Measurements from ENCODE around the gene ICE2.

Gene ICE2

GRCh38 chr15:60444289-60444912 lies 34.5 kb downstream of the ICE2 start:
- Mint-ChIP-seq H3K36me3 (ENCODE audit: low read depth) (peaks cover 66% of the 10 kb centered on the region), H3K27me3 (no peaks in the 10 kb centered on the region), H3K4me1 (ENCODE audit: low read depth) (peaks cover 10% of the 10 kb centered on the region), H3K4me3 (no peak overlapping the region), H3K9me3 (no peaks in the 10 kb centered on the region), H3K27ac (no peak overlapping the region)
- intact Hi-C loops (cut with micrococcal nuclease): loop anchor here (5.0 kb wide), 1 partner anchor 112 kb away; no protein-coding TSS in a partner anchor

DNA sequence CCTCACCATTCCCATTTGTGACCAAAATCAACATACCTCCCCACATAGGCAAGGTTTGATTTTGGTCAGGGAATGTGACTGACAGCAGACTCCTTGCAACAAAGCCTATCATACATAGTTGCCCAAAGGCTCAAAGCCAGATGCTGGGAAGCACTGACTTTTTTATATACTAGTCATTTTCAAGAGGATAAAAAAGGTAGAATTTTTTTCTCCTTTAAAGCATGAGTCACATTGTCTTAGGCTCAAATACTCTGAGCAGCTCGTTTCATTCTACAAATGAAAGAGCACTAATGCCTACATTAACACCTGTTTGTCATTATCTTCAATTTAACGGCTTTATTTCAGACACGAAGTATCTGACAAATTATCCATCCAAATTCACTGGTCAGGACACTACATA lies 36.2 kb downstream of the ICE2 start:
- Mint-ChIP-seq H3K36me3 (ENCODE audit: low read depth) (peaks cover 56% of the 10 kb centered on the region), H3K27me3 (no peaks in the 10 kb centered on the region), H3K9me3 (no peaks in the 10 kb centered on the region), H3K4me3 (no peak overlapping the region), H3K27ac (no peak overlapping the region), H3K4me1 (ENCODE audit: low read depth) (peaks cover 10% of the 10 kb centered on the region)
- intact Hi-C loops (cut with micrococcal nuclease): loop anchor here (5.0 kb wide), 1 partner anchor 110 kb away; no protein-coding TSS in a partner anchor

DNA sequence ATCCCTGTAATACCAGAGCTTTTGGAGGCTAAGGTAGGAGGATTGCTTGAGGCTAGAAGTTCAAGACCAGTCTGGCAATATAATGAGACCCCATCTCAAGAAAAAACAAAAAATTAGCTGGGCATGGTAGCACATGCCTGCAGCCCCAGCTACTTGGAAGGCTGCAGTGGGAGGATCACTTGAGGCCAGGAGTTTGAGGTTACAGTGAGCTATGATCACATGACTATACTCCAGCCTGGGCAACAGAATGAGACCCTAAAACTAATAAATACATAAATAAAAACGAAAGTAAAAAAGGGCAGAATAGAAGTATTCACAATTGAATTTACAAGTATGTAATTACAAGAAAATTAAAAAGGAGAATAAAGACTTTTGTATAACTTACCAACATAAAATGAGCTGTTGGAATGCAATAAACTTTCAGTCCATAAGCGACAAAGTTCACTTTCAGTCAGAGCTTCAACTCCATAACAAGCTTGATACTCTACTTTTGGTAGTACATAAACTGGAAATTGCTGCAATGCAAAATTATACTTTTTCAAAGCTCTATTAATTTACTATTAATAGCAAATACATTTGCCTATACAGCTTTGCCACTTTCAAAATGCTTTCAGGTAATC lies 36.8 kb downstream of the ICE2 start:
- Mint-ChIP-seq H3K9me3 (no peaks in the 10 kb centered on the region), H3K27ac (no peak overlapping the region), H3K36me3 (ENCODE audit: low read depth) (peaks cover 54% of the 10 kb centered on the region)

GRCh38 chr15:60441331-60441730 lies 37.6 kb downstream of the ICE2 start:
- Mint-ChIP-seq H3K27ac (no peak overlapping the region), H3K9me3 (no peaks in the 10 kb centered on the region), H3K4me3 (no peak overlapping the region), H3K36me3 (ENCODE audit: low read depth) (peaks cover 52% of the 10 kb centered on the region), H3K4me1 (ENCODE audit: low read depth) (peaks cover 10% of the 10 kb centered on the region), H3K27me3 (no peaks in the 10 kb centered on the region)
- intact Hi-C loops (cut with micrococcal nuclease): loop anchor here (5.0 kb wide), 1 partner anchor 109 kb away; no protein-coding TSS in a partner anchor

More for the DNA sequence above, 36.8 kb downstream of the ICE2 start:
- Mint-ChIP-seq H3K27me3 (no peaks in the 10 kb centered on the region), H3K4me3 (no peak overlapping the region), H3K4me1 (ENCODE audit: low read depth) (peaks cover 10% of the 10 kb centered on the region)
- intact Hi-C loops (cut with micrococcal nuclease): loop anchor here (5.0 kb wide), 1 partner anchor 110 kb away; no protein-coding TSS in a partner anchor

- no peaks in the 10 kb centered on the region for H3K9me3 Mint-ChIP-seq
- intact Hi-C loops (cut with micrococcal nuclease): no loop called here
- no peak overlapping the region for H3K4me3 Mint-ChIP-seq
- no peaks in the 10 kb centered on the region for H3K27me3 Mint-ChIP-seq
- no peak overlapping the region for H3K27ac Mint-ChIP-seq
- peaks cover 10% of the 10 kb centered on the region for H3K4me1 Mint-ChIP-seq (ENCODE audit: low read depth)
- H3K36me3 Mint-ChIP-seq (ENCODE audit: low read depth): peaks cover 65% of the 10 kb centered on the region
Observed at GRCh38 chr15:60438646-60439045, 40.3 kb downstream of the ICE2 start.

DNA sequence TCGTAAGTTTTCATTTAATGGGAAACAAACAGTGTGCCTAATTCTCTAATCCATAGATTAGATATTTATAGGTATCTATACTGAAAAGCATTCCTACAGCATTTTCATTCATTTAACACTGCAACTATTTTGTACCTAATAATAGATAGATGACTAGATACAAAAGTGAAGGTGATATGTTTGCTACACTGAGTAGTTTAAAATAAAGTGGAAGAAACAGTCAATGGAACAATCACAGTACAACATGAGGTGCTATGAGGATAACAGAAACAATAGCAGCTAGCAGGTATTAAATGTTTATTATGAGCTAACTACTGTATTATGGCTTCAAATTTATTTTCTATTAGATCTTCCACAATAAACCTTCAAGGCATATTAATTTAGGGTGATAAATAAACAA lies 50.0 kb downstream of the ICE2 start:
- Mint-ChIP-seq H3K36me3 (ENCODE audit: low read depth) (peaks cover 53% of the 10 kb centered on the region), H3K27me3 (no peaks in the 10 kb centered on the region), H3K4me1 (ENCODE audit: low read depth) (peaks cover 16% of the 10 kb centered on the region), H3K27ac (no peak overlapping the region), H3K4me3 (no peak overlapping the region), H3K9me3 (no peaks in the 10 kb centered on the region)
- intact Hi-C loops (cut with micrococcal nuclease): loop anchor here (5.0 kb wide), 1 partner anchor 37 kb away; no protein-coding TSS in a partner anchor

DNA sequence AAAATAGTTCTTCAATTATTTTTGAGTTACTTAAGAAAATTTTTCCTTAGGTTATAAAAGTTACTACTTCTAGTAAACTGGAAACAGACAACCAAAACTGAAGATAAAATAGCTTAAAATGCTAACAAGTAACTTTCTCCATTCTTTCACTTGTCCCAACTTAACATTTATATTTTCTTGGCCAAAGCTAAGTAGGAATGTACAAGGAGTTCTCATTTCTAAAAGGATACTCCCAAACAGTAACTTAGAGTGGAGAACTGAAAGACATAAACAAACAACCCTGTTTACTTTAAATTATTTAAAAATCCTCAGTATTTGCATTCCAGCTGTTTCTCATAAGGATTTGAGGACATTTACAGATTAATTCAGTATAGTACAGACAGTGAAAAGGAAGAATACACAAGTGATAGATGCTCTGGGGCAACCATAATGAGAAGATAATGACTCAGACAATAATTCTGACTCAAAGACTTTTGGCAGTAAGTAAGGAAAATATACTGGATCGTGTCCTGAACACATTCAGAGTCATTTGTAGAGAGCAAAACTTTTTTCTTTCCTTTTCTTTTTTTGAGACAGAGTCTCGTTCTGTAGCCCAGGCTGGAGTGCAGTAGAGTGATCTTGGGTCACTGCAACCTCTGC lies 52.0 kb downstream of the ICE2 start:
- Mint-ChIP-seq H3K9me3 (no peaks in the 10 kb centered on the region), H3K36me3 (ENCODE audit: low read depth) (peaks cover 48% of the 10 kb centered on the region), H3K27ac (no peak overlapping the region), H3K4me3 (no peak overlapping the region), H3K4me1 (ENCODE audit: low read depth) (peaks cover 19% of the 10 kb centered on the region), H3K27me3 (no peaks in the 10 kb centered on the region)
- intact Hi-C loops (cut with micrococcal nuclease): loop anchor here (5.0 kb wide), 1 partner anchor 35 kb away; no protein-coding TSS in a partner anchor

GRCh38 chr15:60425461-60425860 lies 53.5 kb downstream of the ICE2 start:
- H3K27me3 Mint-ChIP-seq: no peaks in the 10 kb centered on the region
- peaks cover 39% of the 10 kb centered on the region for H3K36me3 Mint-ChIP-seq (ENCODE audit: low read depth)
- no peaks in the 10 kb centered on the region for H3K9me3 Mint-ChIP-seq
- H3K27ac Mint-ChIP-seq: no peak overlapping the region
- peaks cover 22% of the 10 kb centered on the region for H3K4me1 Mint-ChIP-seq (ENCODE audit: low read depth)
- H3K4me3 Mint-ChIP-seq: no peak overlapping the region
- intact Hi-C loops (cut with micrococcal nuclease): loop anchor here (5.0 kb wide), 1 partner anchor 33 kb away; no protein-coding TSS in a partner anchor

DNA sequence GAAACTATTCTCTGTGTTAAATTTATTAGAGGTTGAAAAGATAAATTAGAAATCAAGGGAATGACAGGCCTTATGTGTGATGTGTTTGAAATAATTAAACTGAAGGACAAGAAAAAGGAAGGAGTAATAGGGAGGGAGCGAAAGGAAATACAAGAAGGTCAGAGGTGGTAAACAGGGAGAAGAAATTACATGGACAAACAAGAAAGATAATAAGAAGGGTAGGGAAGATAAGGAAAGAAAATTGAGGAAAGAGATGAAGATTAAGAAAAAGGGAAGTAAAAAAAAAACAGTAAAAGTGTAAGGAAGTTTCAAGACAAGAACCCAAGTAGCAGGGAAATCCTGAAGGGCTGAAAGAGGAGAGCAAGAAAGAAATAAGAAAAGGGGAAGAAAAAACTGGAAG lies 54.9 kb downstream of the ICE2 start:
- Mint-ChIP-seq H3K4me3 (no peak overlapping the region), H3K36me3 (ENCODE audit: low read depth) (peaks cover 40% of the 10 kb centered on the region), H3K4me1 (ENCODE audit: low read depth) (peaks cover 36% of the 10 kb centered on the region), H3K9me3 (no peaks in the 10 kb centered on the region), H3K27ac (peak overlapping the region; percentile 61), H3K27me3 (no peaks in the 10 kb centered on the region)
- intact Hi-C loops (cut with micrococcal nuclease): no loop called here

GRCh38 chr15:60423537-60423936 lies 55.4 kb downstream of the ICE2 start:
- H3K4me1 Mint-ChIP-seq (ENCODE audit: low read depth): peaks cover 40% of the 10 kb centered on the region
- peak overlapping the region; percentile 61 for H3K27ac Mint-ChIP-seq
- intact Hi-C loops (cut with micrococcal nuclease): no loop called here
- H3K9me3 Mint-ChIP-seq: no peaks in the 10 kb centered on the region
- no peaks in the 10 kb centered on the region for H3K27me3 Mint-ChIP-seq
- no peak overlapping the region for H3K4me3 Mint-ChIP-seq
- peaks cover 40% of the 10 kb centered on the region for H3K36me3 Mint-ChIP-seq (ENCODE audit: low read depth)

GRCh38 chr15:60421544-60421943 lies 57.4 kb downstream of the ICE2 start:
- intact Hi-C loops (cut with micrococcal nuclease): no loop called here
- H3K4me1 Mint-ChIP-seq (ENCODE audit: low read depth): peaks cover 47% of the 10 kb centered on the region

GRCh38 chr15:60420203-60420716 lies 58.7 kb downstream of the ICE2 start:
- Mint-ChIP-seq H3K4me1 (ENCODE audit: low read depth) (peaks cover 45% of the 10 kb centered on the region), H3K36me3 (ENCODE audit: low read depth) (peaks cover 26% of the 10 kb centered on the region), H3K27me3 (no peaks in the 10 kb centered on the region), H3K4me3 (no peak overlapping the region), H3K9me3 (no peaks in the 10 kb centered on the region), H3K27ac (no peak overlapping the region)
- intact Hi-C loops (cut with micrococcal nuclease): no loop called here

More at GRCh38 chr15:60421544-60421943, 57.4 kb downstream of the ICE2 start:
- peaks cover 26% of the 10 kb centered on the region for H3K36me3 Mint-ChIP-seq (ENCODE audit: low read depth)
- H3K4me3 Mint-ChIP-seq: no peak overlapping the region
- no peak overlapping the region for H3K27ac Mint-ChIP-seq
- no peaks in the 10 kb centered on the region for H3K9me3 Mint-ChIP-seq
- no peaks in the 10 kb centered on the region for H3K27me3 Mint-ChIP-seq

DNA sequence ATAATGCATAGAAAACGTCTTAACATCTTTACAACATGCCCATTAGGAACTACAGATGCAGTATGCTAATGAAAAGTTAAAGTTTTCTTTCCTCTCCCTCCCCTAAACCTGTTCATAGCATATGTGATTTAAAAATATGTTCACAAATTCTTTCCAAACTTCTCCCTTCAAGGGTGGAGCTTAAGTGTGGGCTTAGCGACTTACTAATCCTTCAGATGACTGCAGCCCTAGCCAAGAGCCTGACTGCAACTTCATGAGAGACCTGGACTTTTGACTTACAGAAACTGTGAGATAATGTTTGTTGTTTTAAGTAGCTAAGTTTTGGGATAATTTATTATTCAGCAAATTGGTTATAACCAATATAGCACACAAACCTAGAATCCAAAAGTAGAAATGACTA lies 59.2 kb downstream of the ICE2 start:
- H3K27ac Mint-ChIP-seq: no peak overlapping the region
- no peak overlapping the region for H3K4me3 Mint-ChIP-seq
- H3K9me3 Mint-ChIP-seq: no peaks in the 10 kb centered on the region
- peaks cover 26% of the 10 kb centered on the region for H3K36me3 Mint-ChIP-seq (ENCODE audit: low read depth)
- intact Hi-C loops (cut with micrococcal nuclease): no loop called here
- H3K27me3 Mint-ChIP-seq: no peaks in the 10 kb centered on the region
- H3K4me1 Mint-ChIP-seq (ENCODE audit: low read depth): peaks cover 40% of the 10 kb centered on the region

DNA sequence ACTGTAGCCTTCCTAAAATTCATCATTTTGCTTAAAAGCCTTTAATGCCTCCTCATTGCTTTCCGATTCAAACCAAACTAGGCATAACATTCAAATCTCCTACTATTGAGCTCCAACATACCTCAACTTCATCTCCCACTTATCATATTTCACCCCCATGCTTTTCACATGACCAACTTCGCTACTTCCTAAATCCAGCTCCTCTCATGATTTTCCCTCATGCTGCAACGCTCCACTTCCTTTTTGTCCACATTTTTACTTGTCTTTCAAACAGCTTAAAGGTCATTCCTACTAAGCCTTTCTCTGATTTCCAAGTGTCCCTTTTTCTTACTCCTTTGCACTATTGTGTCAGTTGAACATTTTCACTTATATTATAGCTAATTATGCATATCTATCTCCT lies 60.8 kb downstream of the ICE2 start:
- intact Hi-C loops (cut with micrococcal nuclease): no loop called here
- Mint-ChIP-seq H3K36me3 (ENCODE audit: low read depth) (peaks cover 21% of the 10 kb centered on the region), H3K4me1 (ENCODE audit: low read depth) (peaks cover 34% of the 10 kb centered on the region), H3K27ac (peak overlapping the region; percentile 0), H3K9me3 (no peaks in the 10 kb centered on the region), H3K27me3 (no peaks in the 10 kb centered on the region), H3K4me3 (no peak overlapping the region)

Data from dendritic cell treated with granulocyte-macrophage colony-stimulating factor and Interleukin-4, amounts not matched to agents 40 ng/mL and 50 ng/mL, for 4 days (primary cell).